ENCODE measurements around the gene SMARCA4.

The SMARCA4 gene

GRCh38 chr19:11050323-11051114 lies 89.7 kb downstream of the SMARCA4 start:
- DNase-seq (ENCODE audit: low read depth): no peak
- H3K4me3 ChIP-seq (ENCODE audit: control insufficient read depth, low read depth, low read length): no peak overlapping the region
- TF ChIP-seq CTCF (IDR thresholded peaks at IDR 0.05; ENCODE audit: control insufficient read depth, insufficient read depth, low read depth, low read length, missing control alignments): no peak

- no peak overlapping the region for H3K4me3 ChIP-seq (ENCODE audit: control insufficient read depth, low read depth, low read length)
- TF ChIP-seq CTCF (IDR thresholded peaks at IDR 0.05; ENCODE audit: control insufficient read depth, insufficient read depth, low read depth, low read length, missing control alignments): no peak
- no peak for DNase-seq (ENCODE audit: low read depth)
These were observed 93.0 kb downstream of the SMARCA4 start for GRCh38 chr19:11053817-11054195.

- no peak overlapping the region for H3K4me3 ChIP-seq (ENCODE audit: control insufficient read depth, low read depth, low read length)
- no peak for TF ChIP-seq CTCF (IDR thresholded peaks at IDR 0.05; ENCODE audit: control insufficient read depth, insufficient read depth, low read depth, low read length, missing control alignments)
- DNase-seq (ENCODE audit: low read depth): no peak
These were observed 93.4 kb downstream of the SMARCA4 start for GRCh38 chr19:11054200-11054599.

- H3K4me3 ChIP-seq (ENCODE audit: control insufficient read depth, low read depth, low read length): no peak overlapping the region
- TF ChIP-seq CTCF (IDR thresholded peaks at IDR 0.05; ENCODE audit: control insufficient read depth, insufficient read depth, low read depth, low read length, missing control alignments): no peak
- DNase-seq (ENCODE audit: low read depth): no peak
These were observed 93.8 kb downstream of the SMARCA4 start for GRCh38 chr19:11054628-11055027.

- H3K4me3 ChIP-seq (ENCODE audit: control insufficient read depth, low read depth, low read length): no peak overlapping the region
- DNase-seq (ENCODE audit: low read depth): no peak
- no peak for TF ChIP-seq CTCF (IDR thresholded peaks at IDR 0.05; ENCODE audit: control insufficient read depth, insufficient read depth, low read depth, low read length, missing control alignments)
These were observed 97.6 kb downstream of the SMARCA4 start for GRCh38 chr19:11058246-11059030.

GRCh38 chr19:11059511-11060358 lies 98.9 kb downstream of the SMARCA4 start:
- TF ChIP-seq CTCF (IDR thresholded peaks at IDR 0.05; ENCODE audit: control insufficient read depth, insufficient read depth, low read depth, low read length, missing control alignments): no peak
- no peak overlapping the region for H3K4me3 ChIP-seq (ENCODE audit: control insufficient read depth, low read depth, low read length)
- DNase-seq (ENCODE audit: low read depth): no peak
